CD4-positive, alpha-beta T cell (primary cell): Measurements from ENCODE around the gene FAM3A. TPM values are rescaled to one million over a fixed set of nuclear protein-coding genes. Genes with fewer than 3 reads are reported as not detected.

ENCODE experiments used
- ATAC-seq: fragments of 200-7000 bp; cut with Tn5 transposase; one replicate; pipeline ENCODE4 v1.10.0; 2022; ENCODE audit warnings: mild to moderate bottlenecking; ENCODE audit not compliant: poor library complexity
- CTCF ChIA-PET: fragments of 350-600 bp; sonication (Branson Sonifier 250); formaldehyde crosslinking; loops from one replicate; lab custom pipeline; 2021; ENCODE audit warnings: antibody characterized with exemption, inconsistent platforms; lab: Charles Lee
- POLR2A ChIA-PET: fragments of 350-600 bp; sonication (Branson Sonifier 250); formaldehyde crosslinking; loops from one replicate; lab custom pipeline; 2021; ENCODE audit warnings: antibody characterized with exemption, inconsistent platforms; lab: Charles Lee
- DNase-seq, 14 experiments: peaks; one replicate each; pipeline ENCODE4 v3.0.0-alpha.2; 2013 to 2020; ENCODE audit warnings: mixed read lengths in 2 of 14
- H3K27ac ChIP-seq, 2 donors: one replicate each; pipeline versions ENCODE4 v1.5.1 to v1.7.0; 2013; ENCODE audit warnings: low read length in 2 of 2, low read depth in 1 of 2, mild to moderate bottlenecking in 1 of 2
- H3K27me3 ChIP-seq, 2 experiments: 1 replicate in 1 of 2; 2 replicates in 1 of 2; pipeline versions ENCODE4 v1.6.1 to v1.7.0; 2013; ENCODE audit warnings: low read length in 2 of 2, control low read depth in 1 of 2, mild to moderate bottlenecking in 1 of 2, moderate library complexity in 1 of 2; ENCODE audit not compliant: insufficient read depth in 2 of 2, control insufficient read depth in 1 of 2
- H3K36me3 ChIP-seq: one replicate; pipeline ENCODE4 v1.6.1; 2013; ENCODE audit warnings: low read length, control low read depth; ENCODE audit not compliant: insufficient read depth
- H3K4me1 ChIP-seq: one replicate; pipeline ENCODE4 v1.6.1; 2013; ENCODE audit warnings: low read length, control low read depth; ENCODE audit not compliant: insufficient read depth
- H3K4me3 ChIP-seq: one replicate; pipeline ENCODE4 v1.5.1; 2013; ENCODE audit warnings: mild to moderate bottlenecking, low read length, moderate library complexity
- H3K9me3 ChIP-seq, 2 experiments: 1 replicate in 1 of 2; 2 replicates in 1 of 2; pipeline versions ENCODE4 v1.6.1 to v1.7.0; 2013; ENCODE audit warnings: low read length in 2 of 2, mild to moderate bottlenecking in 2 of 2, control low read depth in 1 of 2, moderate library complexity in 1 of 2; ENCODE audit not compliant: control insufficient read depth in 1 of 2, insufficient read depth in 1 of 2
- H3K27ac Mint-ChIP-seq: one replicate; pipeline ENCODE4 v1.8.0; 2020; ENCODE audit warnings: mixed read lengths
- H3K27me3 Mint-ChIP-seq: one replicate; pipeline ENCODE4 v1.8.0; 2021; ENCODE audit warnings: mixed read lengths
- H3K36me3 Mint-ChIP-seq: one replicate; pipeline ENCODE4 v1.8.0; 2021; ENCODE audit warnings: low read depth, mixed read lengths
- H3K4me1 Mint-ChIP-seq: one replicate; pipeline ENCODE4 v1.8.0; 2021; ENCODE audit warnings: low read depth, mixed read lengths
- H3K4me3 Mint-ChIP-seq: one replicate; pipeline ENCODE4 v1.8.0; 2020; ENCODE audit warnings: mild to moderate bottlenecking, mixed read lengths
- H3K9me3 Mint-ChIP-seq: one replicate; pipeline ENCODE4 v1.8.0; 2020; ENCODE audit warnings: mixed read lengths
- intact Hi-C, 2 experiments: fragments of 100-400 bp; cut with DNase I in 1 of 2; cut with micrococcal nuclease in 1 of 2; formaldehyde crosslinking; loops; one replicate each; pipeline versions ENCODE4 v1.15.1 to v1.9.0; 2023 to 2025; cut with DNase I, micrococcal nuclease
- total RNA-seq, 174 experiments: library from RNA in 2 of 174; stranded (reverse) in 2 of 174; gene quantifications; one replicate each; pipeline ENCODE4 v1.2.3 and lab custom pipeline; 2021 to 2026
- TF ChIP-seq, protein P1 (sequence below): fragments of 200-600 bp; IDR thresholded peaks from one replicate; pipeline ENCODE4 v1.8.0; 2022; ENCODE audit warnings: antibody characterized with exemption, mild to moderate bottlenecking

The FAM3A gene
- total RNA-seq, 2 experiments from 2014 or later: 36.1 to 38.2 TPM

DNA sequence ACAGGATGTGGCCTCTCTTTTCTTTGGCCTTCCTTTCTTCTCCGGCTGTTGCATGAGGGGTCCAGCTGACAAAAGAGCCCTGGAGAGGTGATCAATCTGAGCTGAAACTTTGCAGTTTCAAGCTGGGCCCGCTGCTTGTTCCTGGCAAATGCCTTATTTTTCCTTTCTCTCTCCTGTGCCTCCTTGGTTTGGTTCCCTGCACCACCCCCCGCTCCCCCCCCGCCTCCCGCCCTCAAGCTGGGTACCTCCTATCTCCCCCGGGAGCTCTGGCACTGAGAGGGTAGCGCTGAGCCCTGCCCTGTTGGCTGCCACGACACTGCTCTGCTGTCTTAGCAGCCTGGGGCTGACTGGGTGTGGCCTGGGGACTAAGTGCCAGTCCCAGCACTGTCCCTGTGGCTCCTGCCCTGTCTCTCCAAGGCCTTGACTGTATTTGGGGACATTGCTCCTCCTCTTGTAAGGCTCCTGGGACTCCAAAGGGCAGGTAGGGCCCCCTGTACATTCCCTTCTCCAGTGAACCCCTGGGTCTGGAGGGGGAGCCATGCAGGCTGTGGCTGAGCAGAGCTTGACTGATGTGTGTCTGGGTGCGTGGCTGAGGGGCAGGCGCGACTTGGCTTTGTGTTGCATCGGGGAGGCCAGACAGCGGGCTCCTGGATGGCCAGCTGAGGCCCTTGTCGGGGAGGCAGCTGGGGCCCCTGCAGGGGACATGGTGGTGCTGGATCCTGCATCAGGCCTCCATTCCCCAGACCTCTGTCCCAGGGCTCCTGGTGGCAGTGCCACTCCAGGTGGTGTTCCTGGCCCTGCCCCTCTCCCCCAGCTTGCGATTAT, 56.9 kb downstream of the FAM3A start:
- peak overlapping the region; percentile 86 for H3K4me3 Mint-ChIP-seq
- ATAC-seq (peak; percentile 48), DNase-seq (peak in 5 of 14 experiments; percentile 13 to 40 (median 30))
- ChIA-PET CTCF (no interaction called here), POLR2A (interaction anchor here (0.6 to 1.8 kb wide), 9 partner anchors 13 to 61 kb away, joined by 3 to 8 read pairs (median 4); partner anchors contain the start of genes FAM3A, FAM50A, RPL10 and SLC10A3)
- Histone ChIP-seq H3K36me3 (peaks cover 22% of the 10 kb centered on the region), H3K27ac (no peak overlapping the region), H3K9me3 (no peaks in the 10 kb centered on the region), H3K4me3 (peak overlapping the region; percentile 67), H3K4me1 (peaks cover 23% of the 10 kb centered on the region), H3K27me3 (no peaks in the 10 kb centered on the region)
- intact Hi-C loops: loop anchor here in 1 of 2 experiments (1.0 to 2.0 kb wide), 3 partner anchors 19 to 31 kb away; partner anchors contain the start of genes GDI1 and SLC10A3
- peaks cover 19% of the 10 kb centered on the region for H3K36me3 Mint-ChIP-seq
- peak overlapping the region; percentile 54 for H3K27ac Mint-ChIP-seq
- no peaks in the 10 kb centered on the region for H3K9me3 Mint-ChIP-seq
- TF ChIP-seq, protein P1, sequence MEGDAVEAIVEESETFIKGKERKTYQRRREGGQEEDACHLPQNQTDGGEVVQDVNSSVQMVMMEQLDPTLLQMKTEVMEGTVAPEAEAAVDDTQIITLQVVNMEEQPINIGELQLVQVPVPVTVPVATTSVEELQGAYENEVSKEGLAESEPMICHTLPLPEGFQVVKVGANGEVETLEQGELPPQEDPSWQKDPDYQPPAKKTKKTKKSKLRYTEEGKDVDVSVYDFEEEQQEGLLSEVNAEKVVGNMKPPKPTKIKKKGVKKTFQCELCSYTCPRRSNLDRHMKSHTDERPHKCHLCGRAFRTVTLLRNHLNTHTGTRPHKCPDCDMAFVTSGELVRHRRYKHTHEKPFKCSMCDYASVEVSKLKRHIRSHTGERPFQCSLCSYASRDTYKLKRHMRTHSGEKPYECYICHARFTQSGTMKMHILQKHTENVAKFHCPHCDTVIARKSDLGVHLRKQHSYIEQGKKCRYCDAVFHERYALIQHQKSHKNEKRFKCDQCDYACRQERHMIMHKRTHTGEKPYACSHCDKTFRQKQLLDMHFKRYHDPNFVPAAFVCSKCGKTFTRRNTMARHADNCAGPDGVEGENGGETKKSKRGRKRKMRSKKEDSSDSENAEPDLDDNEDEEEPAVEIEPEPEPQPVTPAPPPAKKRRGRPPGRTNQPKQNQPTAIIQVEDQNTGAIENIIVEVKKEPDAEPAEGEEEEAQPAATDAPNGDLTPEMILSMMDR: no peak
- H3K27me3 Mint-ChIP-seq: no peaks in the 10 kb centered on the region
- H3K4me1 Mint-ChIP-seq: peaks cover 11% of the 10 kb centered on the region

GRCh38 chrX:154458116-154458953, 57.7 kb downstream of the FAM3A start, which contains the start of gene PLXNA3:
Gene PLXNA3 (plus strand): TSS chrX:154458281. CDS start chrX:154460184, 1,903 bp downstream.
- Histone ChIP-seq H3K27me3 (no peaks in the 10 kb centered on the region), H3K4me3 (peak within 1 kb of the TSS; percentile 67), H3K27ac (no peak within 1 kb of the TSS), H3K9me3 (no peaks in the 10 kb centered on the region), H3K4me1 (peaks cover 23% of the 10 kb centered on the region), H3K36me3 (peaks cover 16% of the 10 kb centered on the region)
- TF ChIP-seq, protein P1: no peak
- DNase-seq: peak; percentile 41 to 84 (median 64)
- Mint-ChIP-seq H3K36me3 (peaks cover 19% of the 10 kb centered on the region), H3K4me3 (peak within 1 kb of the TSS; percentile 92), H3K4me1 (peaks cover 11% of the 10 kb centered on the region), H3K9me3 (no peaks in the 10 kb centered on the region), H3K27me3 (no peaks in the 10 kb centered on the region), H3K27ac (peak within 1 kb of the TSS; percentile 83)
- ATAC-seq: peak; percentile 79
- POLR2A ChIA-PET: interaction anchor here (0.8 to 1.8 kb wide), 10 partner anchors 17 to 60 kb away, joined by 4 to 8 read pairs (median 4); partner anchors contain the start of genes RPL10, SLC10A3 and UBL4A
- CTCF ChIA-PET: no interaction called here
- intact Hi-C loops: loop anchor here in 1 of 2 experiments (1.0 to 2.0 kb wide), 3 partner anchors 20 to 32 kb away; partner anchors contain the start of genes GDI1 and SLC10A3
